Ascending aorta (tissue), 2 donors: ENCODE measurements around the gene CCDC102B. TPM values are rescaled to one million over a fixed set of nuclear protein-coding genes. Genes with fewer than 3 reads are reported as not detected.
"Not testable (repeated sequence)": the region's sequence is repeated elsewhere in the genome, so short reads cannot be mapped to it uniquely, and the experiment has no call there.

ENCODE experiments used
- DNase-seq, 2 donors: peaks; one replicate each; pipeline ENCODE4 v3.0.0-alpha.2; 2019; ENCODE audit warnings: low spot score in 2 of 2
- H3K27ac ChIP-seq, 2 donors: fragments of 200-600 bp; sonication (generic); one replicate each; pipeline ENCODE4 v1.5.1; 2016 to 2017; ENCODE audit warnings: mild to moderate bottlenecking in 1 of 2
- H3K27me3 ChIP-seq: fragments of 200-600 bp; sonication (generic); one replicate; pipeline ENCODE4 v1.5.1; 2017
- H3K36me3 ChIP-seq, 2 donors: fragments of 200-600 bp; sonication (generic); one replicate each; pipeline ENCODE4 v1.5.1; 2016
- H3K4me1 ChIP-seq, 2 donors: fragments of 200-600 bp; sonication (generic); one replicate each; pipeline ENCODE4 v1.5.1; 2016 to 2017; ENCODE audit warnings: mild to moderate bottlenecking in 1 of 2
- H3K4me3 ChIP-seq, 2 donors: fragments of 200-600 bp; sonication (generic); one replicate each; pipeline ENCODE4 v1.5.1; 2016 to 2017; ENCODE audit warnings: mild to moderate bottlenecking in 1 of 2
- H3K9me3 ChIP-seq, 2 donors: fragments of 200-600 bp; sonication (generic); one replicate each; pipeline ENCODE4 v1.5.1; 2016
- CTCF ChIP-seq, 3 experiments: fragments of 200-600 bp in 2 of 3; fragments of 450-650 bp in 1 of 3; sonication (generic) in 2 of 3; IDR thresholded peaks; one replicate each; pipeline ENCODE4 v1.5.1; 2016 to 2019; ENCODE audit warnings: antibody characterized with exemption in 3 of 3, mild to moderate bottlenecking in 1 of 3, moderate library complexity in 1 of 3
- intact Hi-C: fragments of 100-400 bp; cut with DNase I; formaldehyde crosslinking; loops from one replicate; pipeline ENCODE4 v1.15.1; 2023
- total RNA-seq: library from RNA; depleted of rRNA; stranded (reverse); fragments of >200 nt; gene quantifications from one replicate; pipeline ENCODE4 v1.1.0, GENCODE V29; 2016

The CCDC102B gene
- total RNA-seq, 1 donor from 2014 or later, result 3.3 TPM

- H3K4me1 ChIP-seq, result no peaks in the 10 kb centered on the region
These were observed 144.3 kb downstream of the CCDC102B start for GRCh38 chr18:68942230-68942629.

GRCh38 chr18:68943861-68944260 lies 146.0 kb downstream of the CCDC102B start:
- H3K36me3 ChIP-seq, intact Hi-C loops, H3K27me3 ChIP-seq: not testable (repeated sequence)

More at GRCh38 chr18:68942230-68942629, 144.3 kb downstream of the CCDC102B start:
- no peak overlapping the region for H3K4me3 ChIP-seq
- no peaks in the 10 kb centered on the region for H3K27me3 ChIP-seq
- intact Hi-C loops, result no loop called here
- H3K27ac ChIP-seq, result no peak overlapping the region
- H3K9me3 ChIP-seq, result no peaks in the 10 kb centered on the region
- TF ChIP-seq CTCF (IDR thresholded peaks at IDR 0.05), result no peak
- H3K36me3 ChIP-seq, result no peaks in the 10 kb centered on the region
- no peak for DNase-seq

GRCh38 chr18:68944330-68944729 lies 146.4 kb downstream of the CCDC102B start:
- no peak for DNase-seq
- Histone ChIP-seq H3K27me3 (no peaks in the 10 kb centered on the region), H3K4me1 (no peaks in the 10 kb centered on the region), H3K9me3 (no peaks in the 10 kb centered on the region), H3K27ac (no peak overlapping the region), H3K36me3 (no peaks in the 10 kb centered on the region), H3K4me3 (no peak overlapping the region)
- no peak for TF ChIP-seq CTCF (IDR thresholded peaks at IDR 0.05)
- intact Hi-C loops, result no loop called here

More at GRCh38 chr18:68943861-68944260, 146.0 kb downstream of the CCDC102B start:
- DNase-seq, H3K9me3 ChIP-seq, H3K27ac ChIP-seq, H3K4me1 ChIP-seq, H3K4me3 ChIP-seq: not testable (repeated sequence)

GRCh38 chr18:68944826-68945225 lies 146.9 kb downstream of the CCDC102B start:
- Histone ChIP-seq H3K27ac (no peak overlapping the region), H3K9me3 (no peaks in the 10 kb centered on the region), H3K4me1 (no peaks in the 10 kb centered on the region), H3K36me3 (no peaks in the 10 kb centered on the region), H3K27me3 (no peaks in the 10 kb centered on the region), H3K4me3 (no peak overlapping the region)
- intact Hi-C loops, result no loop called here
- DNase-seq, result no peak
- no peak for TF ChIP-seq CTCF (IDR thresholded peaks at IDR 0.05)

GRCh38 chr18:68948622-68949021 lies 150.7 kb downstream of the CCDC102B start:
- H3K4me1 ChIP-seq, result no peaks in the 10 kb centered on the region
- H3K9me3 ChIP-seq, result no peaks in the 10 kb centered on the region
- intact Hi-C loops, result no loop called here
- H3K4me3 ChIP-seq, result no peak overlapping the region
- H3K27me3 ChIP-seq, result no peaks in the 10 kb centered on the region
- no peaks in the 10 kb centered on the region for H3K36me3 ChIP-seq
- no peak for TF ChIP-seq CTCF (IDR thresholded peaks at IDR 0.05)
- no peak overlapping the region for H3K27ac ChIP-seq
- no peak for DNase-seq

GRCh38 chr18:68954738-68955137 lies 156.9 kb downstream of the CCDC102B start:
- H3K4me3 ChIP-seq, result no peak overlapping the region
- no peak for DNase-seq
- H3K27ac ChIP-seq, result no peak overlapping the region
- no peaks in the 10 kb centered on the region for H3K4me1 ChIP-seq
- H3K9me3 ChIP-seq, result no peaks in the 10 kb centered on the region
- intact Hi-C loops, result no loop called here
- no peak for TF ChIP-seq CTCF (IDR thresholded peaks at IDR 0.05)
- no peaks in the 10 kb centered on the region for H3K27me3 ChIP-seq
- H3K36me3 ChIP-seq, result no peaks in the 10 kb centered on the region
